WI38 (cell line): ENCODE data around the gene LITAF.

ENCODE experiments used
- H3K4me3 ChIP-seq: 2 replicates; pipeline ENCODE4 v1.5.1; 2011; ENCODE audit warnings: low read depth, mild to moderate bottlenecking, control low read depth, low read length
- CTCF ChIP-seq: IDR thresholded peaks from 2 replicates; pipeline ENCODE4 v1.5.1; 2012; ENCODE audit warnings: low read depth, mild to moderate bottlenecking, control low read depth, low read length

LITAF gene

GRCh38 chr16:11556214-11556819 is 30.4 kb downstream of the LITAF start:
- H3K4me3 ChIP-seq = no peak overlapping the region
- no peak for TF ChIP-seq CTCF

GRCh38 chr16:11554053-11554452 is 32.7 kb downstream of the LITAF start:
- TF ChIP-seq CTCF = no peak
- H3K4me3 ChIP-seq = no peak overlapping the region

GRCh38 chr16:11553371-11553770 is 33.3 kb downstream of the LITAF start:
- H3K4me3 ChIP-seq = no peak overlapping the region
- no peak for TF ChIP-seq CTCF

- no peak for TF ChIP-seq CTCF
Measured at GRCh38 chr16:11552440-11552839, 34.3 kb downstream of the LITAF start.

GRCh38 chr16:11551842-11552241 is 34.9 kb downstream of the LITAF start:
- H3K4me3 ChIP-seq = no peak overlapping the region
- TF ChIP-seq CTCF = no peak

More at GRCh38 chr16:11552440-11552839, 34.3 kb downstream of the LITAF start:
- H3K4me3 ChIP-seq = no peak overlapping the region

GRCh38 chr16:11550791-11551498 is 35.8 kb downstream of the LITAF start:
- no peak for TF ChIP-seq CTCF
- no peak overlapping the region for H3K4me3 ChIP-seq

- H3K4me3 ChIP-seq = peak overlapping the region; percentile 32
- no peak for TF ChIP-seq CTCF
Measured at GRCh38 chr16:11547118-11547916, 39.4 kb downstream of the LITAF start.
